GM18505 (cell line): ENCODE data around the gene PXK.
A peak's percentile ranks its signal among the peaks of the same experiment; 100 is the strongest.

ENCODE experiments used
- ATAC-seq: cut with Tn5 transposase; IDR thresholded peaks from one replicate; pipeline ENCODE4 v1.9.1; 2021; ENCODE audit not compliant: unreplicated experiment
- POLR2A ChIP-seq: IDR thresholded peaks from 4 replicates; pipeline ENCODE4 v1.6.1; 2011; ENCODE audit warnings: borderline replicate concordance; ENCODE audit not compliant: insufficient read depth, insufficient read length; ENCODE audit errors: extremely low read depth

PXK gene

DNA sequence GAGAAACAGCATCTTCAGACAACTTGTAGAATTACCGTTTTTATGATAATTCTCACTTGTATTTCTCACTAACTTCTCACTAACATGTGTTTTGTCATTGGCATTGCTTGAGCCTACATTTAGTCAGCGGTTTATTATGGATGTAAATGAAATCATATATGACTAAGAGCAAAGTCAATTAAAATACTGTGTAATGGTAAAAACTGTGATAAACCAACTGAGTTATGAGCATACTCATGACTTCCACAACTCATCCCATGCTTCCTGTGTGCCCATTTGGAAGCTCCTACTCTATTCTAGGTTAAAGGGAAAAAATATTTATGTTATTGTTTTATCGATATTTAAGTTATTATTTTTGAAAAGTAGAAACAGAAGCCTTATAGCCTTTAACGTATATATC lies 12.8 kb downstream of the PXK start:
- no peak for TF ChIP-seq POLR2A
- ATAC-seq, result no peak

DNA sequence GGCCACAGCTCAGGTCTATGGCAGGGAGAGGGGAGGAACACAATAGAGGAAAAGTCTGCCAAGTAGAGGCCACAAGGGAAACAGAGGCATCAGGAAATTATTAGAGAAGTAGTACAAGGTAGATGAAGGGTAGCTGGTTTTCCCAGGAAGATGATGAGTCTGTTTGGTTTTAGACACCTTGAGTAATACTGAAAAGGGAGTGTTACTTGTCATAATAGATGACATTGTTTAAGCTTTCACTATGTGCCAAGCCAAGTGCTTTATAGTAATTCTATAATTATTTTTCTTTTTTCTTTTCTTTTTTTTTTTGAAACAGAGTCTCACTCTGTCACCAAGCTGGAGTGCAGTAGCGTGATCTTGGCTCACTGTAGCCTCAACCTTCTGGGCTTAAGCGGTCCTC lies 13.7 kb downstream of the PXK start:
- TF ChIP-seq POLR2A, result no peak
- ATAC-seq, result no peak

DNA sequence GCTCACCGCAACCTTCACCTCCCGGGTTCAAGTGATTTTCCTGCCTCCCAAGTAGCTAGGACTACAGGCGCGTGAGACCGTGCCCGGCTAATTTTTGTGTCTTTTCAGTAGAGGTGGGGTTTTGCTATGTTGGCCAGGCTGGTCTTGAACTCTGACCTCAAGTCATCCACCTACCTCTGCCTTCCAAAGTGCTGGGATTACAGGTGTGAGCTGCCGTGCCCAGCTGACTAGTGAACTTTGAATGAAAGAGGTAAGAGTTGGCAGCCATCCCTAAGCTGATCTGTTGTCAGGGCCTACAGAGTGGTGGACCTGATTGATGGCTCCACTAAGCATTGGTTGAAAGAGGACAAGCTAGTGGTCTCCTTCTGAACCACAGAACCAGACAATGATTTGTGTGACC lies 15.3 kb downstream of the PXK start:
- no peak for ATAC-seq
- no peak for TF ChIP-seq POLR2A

DNA sequence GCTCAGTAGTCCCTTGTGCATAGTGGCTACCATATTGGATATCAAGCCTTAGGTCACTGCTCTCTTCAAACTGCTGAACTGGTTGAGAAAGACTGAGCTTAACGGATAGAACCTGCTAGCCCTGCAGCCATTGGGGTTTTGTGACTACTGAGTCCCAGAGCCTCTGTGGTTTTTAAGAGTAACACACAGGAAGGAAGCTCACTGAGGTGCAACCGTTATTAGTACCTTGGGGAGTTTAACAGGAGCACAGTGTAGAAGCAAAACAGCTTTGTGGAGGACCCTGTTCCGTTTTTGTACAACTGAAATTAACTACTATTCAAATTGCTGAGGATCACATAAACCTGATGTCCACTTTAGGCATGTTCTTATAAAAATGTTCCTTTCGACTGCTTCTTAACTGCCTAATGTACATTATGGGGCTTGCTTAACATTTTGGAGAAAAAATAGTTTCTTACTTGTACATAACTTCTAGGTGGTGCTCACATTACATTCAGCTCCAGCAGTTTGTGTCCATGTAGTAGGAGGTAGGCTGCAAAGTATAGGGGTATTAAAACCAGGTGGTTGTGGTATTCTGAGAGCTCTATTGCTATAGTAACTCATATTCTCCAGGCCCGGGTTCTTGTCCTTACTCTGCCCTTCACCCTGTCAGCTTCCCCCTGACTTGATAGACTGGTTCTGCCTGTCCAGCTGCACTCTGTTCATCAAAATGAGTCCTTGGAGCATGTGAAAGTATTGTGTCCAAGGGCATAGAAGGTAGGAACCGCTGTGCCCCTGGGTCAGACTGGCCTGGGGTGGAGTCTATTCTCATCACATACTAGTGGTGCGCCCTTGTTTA lies 17.3 kb downstream of the PXK start:
- TF ChIP-seq POLR2A, result no peak
- ATAC-seq, result peak; percentile 84

DNA sequence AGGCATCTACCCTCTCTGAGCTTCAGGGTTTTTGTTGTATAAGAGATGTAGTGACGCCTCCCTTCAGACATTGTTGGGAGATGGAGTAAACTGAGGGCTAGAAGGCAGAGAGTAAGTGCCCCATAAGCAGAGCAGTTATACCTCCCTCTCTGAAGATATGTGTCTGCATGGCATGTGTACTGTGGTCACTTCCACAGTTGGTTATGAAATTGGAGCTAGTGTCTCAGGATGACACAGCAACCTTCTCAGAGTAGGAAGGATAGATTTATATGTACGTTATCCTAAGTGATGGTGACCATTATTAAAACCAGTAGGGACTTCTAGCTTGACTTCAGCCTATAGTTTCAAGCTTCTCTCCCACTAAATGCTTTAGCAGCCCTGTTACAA lies 17.9 kb downstream of the PXK start:
- ATAC-seq, result no peak
- no peak for TF ChIP-seq POLR2A

DNA sequence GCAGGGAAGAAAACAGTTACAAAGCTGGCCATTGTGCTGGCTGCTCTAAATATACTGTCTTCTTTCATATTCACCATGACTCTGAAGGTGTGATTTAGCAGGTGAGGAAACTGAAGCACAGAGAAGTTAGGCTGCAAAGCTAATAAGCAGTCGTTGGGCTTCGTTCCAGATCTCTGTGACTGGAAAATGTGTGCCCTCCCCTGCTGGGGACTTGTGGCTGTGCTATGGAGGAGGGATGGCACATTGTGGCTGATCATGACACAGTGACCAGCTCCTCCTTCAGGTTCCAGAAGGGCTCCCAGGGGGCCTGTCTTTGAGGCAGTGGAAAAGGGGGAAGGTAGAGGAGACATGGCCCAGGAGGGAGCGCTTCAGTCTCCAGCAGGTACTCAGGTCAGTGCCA lies 19.2 kb downstream of the PXK start:
- no peak for TF ChIP-seq POLR2A

DNA sequence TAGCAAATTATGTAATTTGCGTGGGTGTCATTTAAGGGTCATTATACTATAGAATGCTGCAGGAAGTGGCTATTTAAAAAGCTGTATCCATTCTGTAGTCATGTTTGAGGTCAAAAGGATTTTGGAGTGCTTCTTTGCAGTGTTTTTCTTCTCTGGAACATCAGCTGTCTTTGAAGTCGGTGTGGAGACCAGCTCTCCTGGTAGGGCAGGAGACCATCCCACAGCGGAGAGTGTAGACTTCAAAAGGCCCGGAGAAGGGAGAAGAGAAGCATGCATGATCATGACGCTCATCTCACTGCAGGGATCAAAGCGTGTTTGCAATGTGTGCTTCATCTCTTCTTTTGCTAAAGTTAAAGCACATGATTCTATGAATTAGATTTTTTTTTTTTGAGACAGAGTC lies 19.9 kb downstream of the PXK start:
- no peak for ATAC-seq
- no peak for TF ChIP-seq POLR2A

More for the DNA sequence above, 19.2 kb downstream of the PXK start:
- no peak for ATAC-seq

DNA sequence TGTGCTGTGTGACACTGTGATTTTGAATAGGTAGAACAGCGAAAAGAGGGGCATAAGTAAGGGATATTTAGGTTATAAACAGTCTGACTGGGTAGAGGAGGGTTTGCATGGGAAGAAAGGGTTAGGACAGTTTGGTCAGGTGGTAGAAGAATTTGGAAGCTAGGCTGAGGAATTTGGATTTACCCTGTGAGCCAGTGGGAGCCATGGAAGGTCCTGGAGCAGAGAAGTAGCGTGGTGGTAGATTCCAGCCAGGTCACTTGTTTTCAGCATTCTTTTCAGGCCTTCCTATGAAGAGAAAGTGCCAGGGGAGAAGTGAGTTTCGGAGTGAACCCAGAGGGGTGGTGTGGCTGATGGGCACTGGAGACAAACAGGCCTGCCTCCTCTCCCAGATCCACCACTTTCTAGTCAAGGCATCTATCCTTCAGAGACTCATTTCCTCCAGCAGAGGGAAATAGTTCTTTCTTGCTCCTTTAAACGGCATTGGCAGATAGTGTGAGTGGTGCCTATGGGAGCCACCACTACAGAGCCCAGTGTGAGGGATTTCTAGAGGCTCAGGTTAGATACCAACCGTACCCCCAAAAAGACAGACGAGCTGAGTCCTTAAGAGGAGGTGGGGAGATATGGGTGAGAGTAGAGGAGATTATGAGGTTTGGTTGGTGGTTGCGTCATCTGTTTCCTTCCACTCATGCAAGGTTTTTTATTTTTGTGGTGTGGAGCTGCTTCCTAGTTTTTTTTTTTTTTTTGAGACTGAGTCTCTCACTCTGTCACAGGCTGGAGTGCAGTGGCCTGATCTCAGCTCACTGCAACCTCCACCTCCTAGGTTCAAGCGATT lies 21.2 kb downstream of the PXK start:
- TF ChIP-seq POLR2A, result no peak
- ATAC-seq, result no peak

DNA sequence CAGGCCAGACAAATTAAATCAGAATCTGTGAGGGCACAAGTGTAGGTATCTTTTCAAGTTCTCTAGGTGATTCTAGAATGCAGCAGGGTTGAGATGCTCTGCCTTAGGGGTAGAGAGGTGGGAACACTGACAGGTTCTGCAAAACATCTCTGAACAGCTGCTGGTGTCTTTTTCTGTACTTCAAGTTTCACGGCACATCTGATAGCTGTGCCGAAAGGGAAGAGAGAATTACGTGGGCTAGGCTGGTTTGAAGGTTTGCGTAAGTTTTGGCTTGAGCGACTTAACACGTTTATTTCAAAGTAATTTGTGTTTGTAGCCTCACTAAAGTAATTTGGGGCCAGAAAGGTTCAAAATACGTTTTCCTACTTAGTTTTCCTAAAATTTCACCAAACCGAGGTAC lies 22.5 kb downstream of the PXK start:
- peak; percentile 52 for ATAC-seq
- TF ChIP-seq POLR2A, result no peak

DNA sequence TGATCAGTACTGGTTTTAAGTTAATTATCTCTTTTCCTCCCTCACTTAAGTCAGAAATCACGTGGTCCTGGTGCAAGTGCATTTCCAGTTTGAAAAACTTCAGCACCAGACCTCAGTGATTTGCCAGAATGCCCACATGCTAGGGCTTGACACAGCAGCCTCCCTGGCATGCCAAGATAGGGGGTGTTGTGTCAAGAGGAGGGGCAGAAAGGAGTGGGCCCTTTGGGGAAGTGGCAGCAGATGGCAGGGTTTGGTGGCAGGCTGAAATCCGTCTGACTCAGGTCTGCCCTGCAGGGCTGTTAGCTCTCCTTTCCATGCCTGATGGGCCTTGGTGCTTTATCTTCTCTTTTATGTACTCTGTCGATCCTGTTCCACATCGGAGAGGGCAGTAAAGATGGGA lies 23.4 kb downstream of the PXK start:
- no peak for TF ChIP-seq POLR2A
- no peak for ATAC-seq

DNA sequence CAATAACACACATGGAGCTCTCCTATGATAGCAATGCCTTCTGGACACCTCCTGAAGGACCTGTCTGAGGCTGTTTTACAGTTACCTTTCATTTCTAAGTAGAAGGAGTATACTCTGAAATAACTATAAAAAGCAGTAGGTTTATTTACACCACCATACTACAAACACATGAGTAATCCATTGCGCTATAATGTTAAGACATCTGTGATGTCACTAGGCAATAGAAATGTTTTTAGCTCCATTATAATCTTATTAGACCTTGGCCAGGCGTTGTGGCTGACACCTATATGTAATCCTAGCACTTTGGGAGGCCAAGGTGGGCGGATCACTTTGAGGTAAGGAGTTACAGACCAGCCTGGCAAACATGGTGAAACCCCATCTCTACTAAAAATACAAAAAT lies 24.7 kb downstream of the PXK start:
- TF ChIP-seq POLR2A, result no peak
- ATAC-seq, result no peak

DNA sequence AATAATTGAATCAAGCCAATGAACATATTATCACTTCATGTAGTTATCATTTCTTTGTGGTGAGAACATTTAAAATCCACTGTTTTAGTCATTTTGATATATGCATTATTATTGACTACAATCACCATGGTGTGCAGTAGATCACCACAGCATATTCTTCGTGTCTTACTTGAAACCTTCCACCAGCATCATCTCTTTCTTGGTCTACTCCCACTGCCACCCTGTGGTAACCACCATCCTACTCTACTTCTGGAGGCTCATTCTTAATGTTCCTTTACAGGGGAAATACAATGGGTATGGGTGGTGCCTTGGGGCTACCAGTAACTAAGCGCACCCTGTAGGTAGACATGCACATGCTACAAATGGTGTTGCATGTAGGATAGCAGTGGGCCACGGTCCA lies 25.4 kb downstream of the PXK start:
- TF ChIP-seq POLR2A, result no peak
- ATAC-seq, result no peak

DNA sequence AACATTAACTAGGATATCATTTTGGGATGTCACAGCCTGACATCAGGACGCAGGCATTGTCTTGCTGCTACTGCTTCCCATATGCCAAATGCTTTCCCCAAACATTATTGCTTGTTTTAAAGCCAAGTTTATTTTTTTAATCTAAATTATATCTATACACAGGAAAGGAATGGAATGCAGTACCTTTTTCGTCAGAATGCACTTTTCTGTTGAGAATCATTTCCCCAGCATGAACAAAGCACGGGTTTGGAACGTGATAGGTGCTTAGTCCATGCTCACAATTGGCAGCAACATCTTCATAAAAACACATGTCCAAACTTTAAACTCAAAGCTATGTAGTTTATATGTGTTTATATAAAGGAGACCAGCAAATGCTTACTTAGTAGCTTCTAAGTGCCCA lies 26.1 kb downstream of the PXK start:
- no peak for ATAC-seq
- no peak for TF ChIP-seq POLR2A

DNA sequence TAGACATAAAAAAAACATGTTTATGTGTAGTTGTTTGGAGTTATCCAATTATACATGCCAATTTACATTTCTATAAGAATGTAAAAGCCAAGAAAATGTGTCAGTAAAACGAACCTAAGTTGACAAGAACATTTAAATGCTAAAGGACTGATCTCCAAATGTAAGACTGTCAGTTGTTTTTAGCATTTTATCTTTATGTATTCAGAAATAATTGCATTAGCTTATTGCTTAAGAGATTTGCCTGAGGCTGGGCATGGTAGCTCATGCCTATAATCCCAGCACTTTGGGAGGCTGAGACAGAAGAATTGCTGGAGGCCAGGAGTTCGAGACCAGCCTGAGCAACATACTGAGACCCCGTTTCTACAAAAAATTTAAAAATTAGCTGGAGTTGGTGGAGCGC lies 26.9 kb downstream of the PXK start:
- no peak for TF ChIP-seq POLR2A
- ATAC-seq, result no peak
